PFSK-1 (cell line): Measurements from ENCODE around the gene ARHGAP30.

Source experiments
- FOXP2 ChIP-seq: optimal IDR thresholded peaks from 2 replicates; pipeline ENCODE3; 2011; ENCODE audit warnings: borderline replicate concordance, control low read depth, inconsistent platforms; ENCODE audit not compliant: insufficient read depth; ENCODE audit errors: extremely low read length, extremely low read depth
- POLR2AphosphoS5 ChIP-seq: IDR thresholded peaks from 2 replicates; pipeline ENCODE4 v1.6.1; 2012; ENCODE audit warnings: low read depth, mild to moderate bottlenecking, control low read depth, low read length, moderate library complexity
- SIN3A ChIP-seq: IDR thresholded peaks from 2 replicates; pipeline ENCODE4 v1.6.1; 2012; ENCODE audit warnings: mild to moderate bottlenecking, low read length, moderate library complexity, borderline replicate concordance; ENCODE audit not compliant: insufficient read depth
- TAF1 ChIP-seq: IDR thresholded peaks from 2 replicates; pipeline ENCODE4 v1.6.1; 2012; ENCODE audit warnings: low read length, control low read depth, borderline replicate concordance; ENCODE audit not compliant: insufficient read depth
- TF ChIP-seq, protein P1 (sequence below), 2 experiments: IDR thresholded peaks; 2 replicates each; pipeline versions ENCODE4 v1.6.1 to v1.8.0; 2011 to 2012; ENCODE audit warnings: low read depth in 2 of 2, low read length in 2 of 2, control low read depth in 1 of 2, inconsistent platforms in 1 of 2, mild to moderate bottlenecking in 1 of 2, moderate library complexity in 1 of 2; ENCODE audit not compliant: insufficient read depth in 1 of 2

Gene ARHGAP30

DNA sequence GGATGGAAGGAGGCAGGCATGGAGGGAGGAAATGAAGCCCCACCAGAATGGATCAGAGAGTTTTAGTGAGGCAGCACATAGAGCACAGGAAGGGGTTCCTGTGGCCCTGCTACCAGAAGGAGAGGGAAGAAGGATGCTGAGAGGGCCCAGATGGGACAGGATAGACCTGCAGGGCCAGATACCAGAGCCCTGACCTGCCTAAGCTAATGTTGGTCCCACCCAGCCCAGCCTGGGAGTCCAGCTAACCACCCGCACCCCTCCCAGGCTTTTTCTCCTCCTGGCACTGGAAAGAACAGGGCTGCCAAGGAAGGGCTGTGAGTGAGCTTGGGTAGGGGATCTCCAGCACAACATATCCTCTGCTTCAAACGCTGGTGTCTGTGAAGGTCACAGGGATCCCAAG is 12.8 kb upstream of the ARHGAP30 start:
- no peak for TF ChIP-seq FOXP2
- no peak for TF ChIP-seq TAF1
- TF ChIP-seq SIN3A: no peak

DNA sequence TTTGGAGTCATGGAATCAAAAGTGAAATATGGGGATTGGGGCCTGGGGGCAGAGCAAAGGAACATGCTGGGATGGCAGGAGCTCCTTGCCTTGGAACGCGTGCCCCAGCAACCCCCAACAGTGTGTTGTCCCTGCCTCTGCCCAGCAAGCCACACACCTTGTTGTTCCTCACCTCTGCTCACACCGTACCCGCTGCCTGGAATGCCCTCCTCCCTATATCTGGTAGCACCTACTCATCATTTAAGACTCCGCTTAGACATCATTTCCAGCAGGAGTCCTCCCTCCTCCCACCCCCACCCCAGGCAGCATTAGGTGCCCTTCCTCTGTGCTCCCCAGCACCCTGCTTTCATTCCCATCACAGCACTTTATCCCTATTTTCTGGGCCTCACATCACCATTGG is 11.8 kb upstream of the ARHGAP30 start:
- TF ChIP-seq, protein P1, sequence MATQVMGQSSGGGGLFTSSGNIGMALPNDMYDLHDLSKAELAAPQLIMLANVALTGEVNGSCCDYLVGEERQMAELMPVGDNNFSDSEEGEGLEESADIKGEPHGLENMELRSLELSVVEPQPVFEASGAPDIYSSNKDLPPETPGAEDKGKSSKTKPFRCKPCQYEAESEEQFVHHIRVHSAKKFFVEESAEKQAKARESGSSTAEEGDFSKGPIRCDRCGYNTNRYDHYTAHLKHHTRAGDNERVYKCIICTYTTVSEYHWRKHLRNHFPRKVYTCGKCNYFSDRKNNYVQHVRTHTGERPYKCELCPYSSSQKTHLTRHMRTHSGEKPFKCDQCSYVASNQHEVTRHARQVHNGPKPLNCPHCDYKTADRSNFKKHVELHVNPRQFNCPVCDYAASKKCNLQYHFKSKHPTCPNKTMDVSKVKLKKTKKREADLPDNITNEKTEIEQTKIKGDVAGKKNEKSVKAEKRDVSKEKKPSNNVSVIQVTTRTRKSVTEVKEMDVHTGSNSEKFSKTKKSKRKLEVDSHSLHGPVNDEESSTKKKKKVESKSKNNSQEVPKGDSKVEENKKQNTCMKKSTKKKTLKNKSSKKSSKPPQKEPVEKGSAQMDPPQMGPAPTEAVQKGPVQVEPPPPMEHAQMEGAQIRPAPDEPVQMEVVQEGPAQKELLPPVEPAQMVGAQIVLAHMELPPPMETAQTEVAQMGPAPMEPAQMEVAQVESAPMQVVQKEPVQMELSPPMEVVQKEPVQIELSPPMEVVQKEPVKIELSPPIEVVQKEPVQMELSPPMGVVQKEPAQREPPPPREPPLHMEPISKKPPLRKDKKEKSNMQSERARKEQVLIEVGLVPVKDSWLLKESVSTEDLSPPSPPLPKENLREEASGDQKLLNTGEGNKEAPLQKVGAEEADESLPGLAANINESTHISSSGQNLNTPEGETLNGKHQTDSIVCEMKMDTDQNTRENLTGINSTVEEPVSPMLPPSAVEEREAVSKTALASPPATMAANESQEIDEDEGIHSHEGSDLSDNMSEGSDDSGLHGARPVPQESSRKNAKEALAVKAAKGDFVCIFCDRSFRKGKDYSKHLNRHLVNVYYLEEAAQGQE (IDR thresholded peaks at IDR 0.05; ENCODE audit: insufficient read depth in 1 of 2, low read depth in 2 of 2, low read length in 2 of 2): no peak
- TF ChIP-seq TAF1: no peak
- TF ChIP-seq SIN3A: no peak
- TF ChIP-seq POLR2AphosphoS5: no peak
- no peak for TF ChIP-seq FOXP2

DNA sequence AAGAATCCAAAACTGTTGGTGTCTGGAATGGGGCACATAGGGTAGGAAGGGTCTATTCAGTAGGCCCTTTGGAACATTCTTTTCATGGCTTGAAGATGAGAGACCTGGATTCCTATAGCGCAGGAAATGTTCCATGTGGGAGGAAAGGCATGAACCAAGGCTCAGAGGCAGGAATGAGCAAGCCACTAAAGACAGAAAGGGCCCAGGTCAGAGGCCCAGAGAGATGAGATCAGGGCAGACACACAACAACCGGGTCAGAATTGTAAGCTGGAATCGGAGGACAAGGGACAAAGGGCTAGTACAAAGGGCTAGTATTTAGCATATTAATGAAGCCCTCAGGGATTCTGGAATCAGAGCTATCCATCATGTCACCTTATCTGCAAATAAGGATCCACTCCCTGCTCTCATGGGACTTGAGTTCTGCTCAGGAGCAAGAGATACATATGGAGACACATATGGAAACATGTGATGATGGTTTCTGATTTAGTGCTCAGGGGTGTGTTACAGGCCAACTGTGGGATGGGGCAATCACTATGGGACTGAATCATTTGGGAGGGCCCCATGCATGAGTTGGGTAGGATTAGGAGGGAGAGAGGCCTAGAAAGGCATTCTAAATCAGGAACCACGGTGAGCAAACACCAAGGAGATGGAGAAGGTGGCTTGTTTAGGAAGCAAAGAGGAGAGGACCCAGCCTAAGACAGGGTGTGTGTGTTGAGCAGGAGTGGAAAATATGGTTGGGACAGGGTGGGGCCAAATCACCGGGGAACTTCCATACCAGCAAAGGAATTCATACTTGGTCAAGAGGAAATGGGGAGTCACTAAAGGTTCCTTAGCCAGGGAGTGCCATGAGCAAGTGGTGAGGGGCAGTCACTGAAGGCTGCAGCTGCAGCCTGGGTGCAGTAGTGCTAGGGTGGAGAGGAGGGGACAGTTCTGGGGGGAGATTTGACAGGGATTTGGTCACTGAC is 11.0 kb upstream of the ARHGAP30 start:
- TF ChIP-seq, protein P1 (IDR thresholded peaks at IDR 0.05; ENCODE audit: insufficient read depth in 1 of 2, low read depth in 2 of 2, low read length in 2 of 2): no peak

DNA sequence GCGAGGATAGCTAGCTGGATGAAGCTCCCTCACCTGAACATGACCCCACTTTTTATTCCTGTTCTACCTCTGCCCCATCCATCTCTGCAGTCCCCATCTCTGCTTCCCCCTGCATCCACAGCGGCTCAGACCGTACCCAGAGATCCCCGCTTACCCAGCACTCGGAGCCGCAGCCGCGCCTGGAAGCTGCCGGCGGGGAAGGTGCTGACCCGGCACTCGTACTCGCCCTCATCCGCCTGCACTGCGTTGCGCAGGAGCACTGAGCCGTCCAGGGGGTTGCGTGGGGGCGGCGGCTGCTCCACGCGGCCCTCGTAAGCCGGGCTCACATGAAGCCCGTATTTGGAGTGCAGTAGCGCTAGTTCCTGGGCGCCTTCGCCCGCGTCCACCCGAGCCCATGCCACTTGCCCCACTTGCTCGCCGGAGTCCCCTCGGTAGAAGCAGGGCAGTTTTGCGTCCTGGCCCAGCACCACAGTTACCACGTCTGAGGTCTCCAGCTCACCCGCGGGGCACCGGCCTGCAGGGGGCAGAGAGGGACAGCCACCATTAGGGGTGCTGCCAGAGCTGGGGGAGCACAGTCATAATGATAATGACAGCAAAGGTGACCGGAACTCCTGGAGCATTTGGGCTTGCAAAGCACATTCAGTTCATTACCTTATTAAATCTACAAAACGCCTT is 9.9 kb upstream of the ARHGAP30 start:
- TF ChIP-seq POLR2AphosphoS5 (no peak), SIN3A (no peak), TAF1 (no peak), FOXP2 (no peak)
- TF ChIP-seq, protein P1 (IDR thresholded peaks at IDR 0.05; ENCODE audit: insufficient read depth in 1 of 2, low read depth in 2 of 2, low read length in 2 of 2): no peak

DNA sequence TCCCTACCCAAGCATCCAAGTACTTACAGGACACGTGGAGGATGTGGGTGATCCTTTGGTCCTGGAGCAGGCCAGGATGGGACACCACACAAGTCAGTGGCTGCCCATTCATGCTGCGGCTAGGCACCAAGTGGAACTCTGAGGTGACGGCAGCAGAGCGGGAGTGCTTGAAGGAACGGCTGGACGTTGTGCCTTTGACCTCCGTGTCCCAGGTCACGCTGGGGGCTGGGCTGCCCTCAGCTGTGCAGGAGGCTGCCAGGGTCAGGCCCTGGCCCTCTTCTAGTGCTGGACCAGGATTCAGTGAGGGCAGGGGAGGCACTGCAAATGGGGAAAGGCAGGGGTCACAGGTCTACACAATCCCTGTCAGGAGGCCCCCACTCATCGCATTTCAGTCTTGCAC is 7.7 kb upstream of the ARHGAP30 start:
- no peak for TF ChIP-seq TAF1
- TF ChIP-seq SIN3A: no peak

DNA sequence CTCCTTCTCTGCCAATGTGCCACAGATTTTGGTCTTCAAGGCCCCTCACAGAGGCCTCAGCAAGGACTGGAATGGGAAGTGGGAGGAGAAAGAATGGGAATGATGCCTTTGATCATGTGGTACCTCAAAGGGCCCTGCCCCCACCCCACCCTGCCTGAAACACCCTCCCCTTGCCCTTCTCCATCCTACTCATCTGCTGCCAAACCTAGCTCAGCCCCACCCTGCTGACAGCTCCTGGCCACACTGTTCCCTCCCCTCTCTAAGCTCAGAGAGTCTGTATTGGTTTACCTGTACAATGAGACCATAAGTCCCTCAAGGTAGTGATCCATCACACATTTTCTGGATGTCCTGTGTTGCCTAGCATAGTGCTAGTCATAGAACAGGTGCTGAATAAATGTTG is 6.7 kb upstream of the ARHGAP30 start:
- TF ChIP-seq SIN3A (no peak), TAF1 (no peak), POLR2AphosphoS5 (no peak), FOXP2 (no peak)
- TF ChIP-seq, protein P1 (IDR thresholded peaks at IDR 0.05; ENCODE audit: insufficient read depth in 1 of 2, low read depth in 2 of 2, low read length in 2 of 2): no peak
